Calu3 (cell line): ENCODE results near the gene TMEM267. TPM values are rescaled to one million over a fixed set of nuclear protein-coding genes. Genes with fewer than 3 reads are reported as not detected.

Experiments
- BruUV-seq: library from RNA; stranded (reverse); fragments of 400-500 nt; replicated peaks from 2 replicates; lab custom pipeline; 2021; lab: Mats Ljungman, UMichigan
- CTCF ChIA-PET: fragments of 300-600 bp; sonication (Branson Sonifier 250); formaldehyde crosslinking; loops from one replicate; lab custom pipeline; 2022; ENCODE audit warnings: antibody characterized with exemption; lab: Charles Lee
- DNase-seq: peaks from one replicate; pipeline ENCODE4 v3.0.0; 2022
- H3K27ac Mint-ChIP-seq: one replicate; pipeline ENCODE4 v1.8.0; 2022; ENCODE audit warnings: mixed read lengths; ENCODE audit not compliant: unreplicated experiment
- H3K27me3 Mint-ChIP-seq: one replicate; pipeline ENCODE4 v1.8.0; 2022; ENCODE audit warnings: mixed read lengths; ENCODE audit not compliant: unreplicated experiment
- H3K36me3 Mint-ChIP-seq: one replicate; pipeline ENCODE4 v1.8.0; 2022; ENCODE audit warnings: mild to moderate bottlenecking, moderate library complexity, mixed read lengths; ENCODE audit not compliant: insufficient read depth, unreplicated experiment
- H3K4me1 Mint-ChIP-seq: one replicate; pipeline ENCODE4 v1.8.0; 2022; ENCODE audit warnings: mild to moderate bottlenecking, low read depth, mixed read lengths; ENCODE audit not compliant: unreplicated experiment
- H3K4me3 Mint-ChIP-seq: one replicate; pipeline ENCODE4 v1.8.0; 2022; ENCODE audit warnings: mild to moderate bottlenecking, low read depth, moderate library complexity, mixed read lengths; ENCODE audit not compliant: unreplicated experiment
- H3K9me3 Mint-ChIP-seq: one replicate; pipeline ENCODE4 v1.8.0; 2022; ENCODE audit warnings: low read depth, mixed read lengths; ENCODE audit not compliant: unreplicated experiment
- intact Hi-C: fragments of 100-400 bp; cut with micrococcal nuclease; formaldehyde crosslinking; loops from one replicate; pipeline ENCODE4 v1.10.0; 2022; ENCODE audit not compliant: unreplicated experiment
- total RNA-seq: library from RNA; stranded (reverse); gene quantifications from 2 replicates; pipeline ENCODE4 v1.2.3, GENCODE V29; 2022
- TF ChIP-seq, protein P1 (sequence below): fragments of 200-600 bp; IDR thresholded peaks from one replicate; pipeline ENCODE4 v1.8.0; 2022; ENCODE audit warnings: antibody characterized with exemption; ENCODE audit not compliant: unreplicated experiment

TMEM267 gene
- total RNA-seq, 1 experiment from 2014 or later = 23.4 TPM

DNA sequence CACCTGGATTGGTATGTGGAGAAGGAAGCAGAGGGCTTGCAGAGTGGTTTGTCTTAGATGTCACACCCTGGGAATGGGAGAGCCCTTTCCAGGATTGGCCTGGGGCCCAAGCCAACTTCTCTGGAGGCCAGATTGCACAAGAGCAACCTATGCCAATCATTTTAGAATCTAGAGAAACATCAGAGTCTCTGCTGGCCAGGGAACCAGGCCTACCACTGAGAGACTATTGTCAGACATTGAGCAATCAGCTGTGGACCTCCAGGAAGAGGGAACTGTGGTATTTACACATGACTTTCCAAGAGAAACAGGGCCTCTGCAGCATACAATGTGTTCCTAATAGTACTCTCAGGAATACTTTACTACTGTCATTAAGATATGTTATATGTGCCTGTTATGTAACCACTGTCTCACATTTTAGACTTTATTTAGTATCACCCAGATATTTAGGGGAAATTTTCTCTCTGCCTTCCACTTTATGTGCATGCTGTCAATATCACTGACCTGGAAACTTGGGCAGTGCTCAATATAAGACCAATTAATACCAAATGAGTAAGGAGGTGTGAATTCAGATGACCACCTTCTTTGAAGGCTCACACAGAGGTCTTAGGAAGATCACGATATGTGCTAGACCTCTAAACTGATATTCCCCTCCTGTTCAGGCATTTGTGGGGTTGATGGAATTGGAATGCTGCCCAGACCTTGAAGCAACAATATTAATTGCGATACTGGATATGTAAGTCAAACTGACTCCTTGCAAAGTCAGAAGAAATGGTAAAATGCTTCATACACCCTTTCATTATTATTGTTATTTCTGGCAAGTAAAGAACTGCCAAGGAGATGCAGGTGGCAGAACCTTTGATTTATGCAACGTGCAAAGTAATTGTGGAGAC, 50.9 kb downstream of the TMEM267 start:
- Mint-ChIP-seq H3K36me3 (peaks cover 8% of the 10 kb centered on the region), H3K27ac (peak overlapping the region; percentile 82), H3K9me3 (no peaks in the 10 kb centered on the region), H3K27me3 (no peaks in the 10 kb centered on the region), H3K4me1 (peaks cover 48% of the 10 kb centered on the region), H3K4me3 (no peak overlapping the region)
- peak; percentile 76 for DNase-seq
- TF ChIP-seq, protein P1, sequence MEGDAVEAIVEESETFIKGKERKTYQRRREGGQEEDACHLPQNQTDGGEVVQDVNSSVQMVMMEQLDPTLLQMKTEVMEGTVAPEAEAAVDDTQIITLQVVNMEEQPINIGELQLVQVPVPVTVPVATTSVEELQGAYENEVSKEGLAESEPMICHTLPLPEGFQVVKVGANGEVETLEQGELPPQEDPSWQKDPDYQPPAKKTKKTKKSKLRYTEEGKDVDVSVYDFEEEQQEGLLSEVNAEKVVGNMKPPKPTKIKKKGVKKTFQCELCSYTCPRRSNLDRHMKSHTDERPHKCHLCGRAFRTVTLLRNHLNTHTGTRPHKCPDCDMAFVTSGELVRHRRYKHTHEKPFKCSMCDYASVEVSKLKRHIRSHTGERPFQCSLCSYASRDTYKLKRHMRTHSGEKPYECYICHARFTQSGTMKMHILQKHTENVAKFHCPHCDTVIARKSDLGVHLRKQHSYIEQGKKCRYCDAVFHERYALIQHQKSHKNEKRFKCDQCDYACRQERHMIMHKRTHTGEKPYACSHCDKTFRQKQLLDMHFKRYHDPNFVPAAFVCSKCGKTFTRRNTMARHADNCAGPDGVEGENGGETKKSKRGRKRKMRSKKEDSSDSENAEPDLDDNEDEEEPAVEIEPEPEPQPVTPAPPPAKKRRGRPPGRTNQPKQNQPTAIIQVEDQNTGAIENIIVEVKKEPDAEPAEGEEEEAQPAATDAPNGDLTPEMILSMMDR = no peak
- intact Hi-C loops = loop anchor here (5.0 kb wide), 1 partner anchor 50 kb away; the partner anchor contains the start of gene TMEM267
- BruUV-seq = no TSS peak
- CTCF ChIA-PET = interaction anchor here (1.0 to 1.1 kb wide), 3 partner anchors 11 to 53 kb away, joined by 3 to 4 read pairs (median 4); no protein-coding TSS in a partner anchor

DNA sequence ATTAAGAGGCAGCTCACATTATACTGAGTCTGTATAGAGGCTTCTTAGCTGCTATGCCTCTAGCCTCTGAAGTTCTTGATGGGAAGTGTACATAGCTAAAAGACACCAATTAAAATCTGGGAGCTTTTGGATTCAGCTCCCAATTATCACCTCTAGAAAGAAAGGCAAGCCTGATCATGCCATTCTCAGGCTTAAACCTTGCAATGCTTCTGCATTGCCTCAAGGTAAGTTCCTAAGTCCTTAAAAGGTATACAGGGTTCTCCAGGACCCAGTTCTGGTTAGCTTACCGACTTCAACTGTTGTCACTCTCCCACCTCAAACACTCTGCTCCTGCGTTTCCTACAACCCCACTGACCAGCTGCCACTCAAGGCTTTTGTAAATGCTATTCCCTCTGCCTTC, 54.0 kb downstream of the TMEM267 start:
- BruUV-seq = no TSS peak
- CTCF ChIA-PET = interaction anchor here (1.1 kb wide), 1 partner anchor 43 kb away, joined by 3 read pairs; no protein-coding TSS in a partner anchor
- peaks cover 8% of the 10 kb centered on the region for H3K36me3 Mint-ChIP-seq
- intact Hi-C loops = loop anchor here (5.0 kb wide), 1 partner anchor 53 kb away; the partner anchor contains the start of gene TMEM267
- no peak overlapping the region for H3K27ac Mint-ChIP-seq
- TF ChIP-seq, protein P1 = no peak
- H3K4me1 Mint-ChIP-seq = peaks cover 58% of the 10 kb centered on the region
- no peaks in the 10 kb centered on the region for H3K9me3 Mint-ChIP-seq
- DNase-seq = no peak
- no peaks in the 10 kb centered on the region for H3K27me3 Mint-ChIP-seq
- H3K4me3 Mint-ChIP-seq = no peak overlapping the region

DNA sequence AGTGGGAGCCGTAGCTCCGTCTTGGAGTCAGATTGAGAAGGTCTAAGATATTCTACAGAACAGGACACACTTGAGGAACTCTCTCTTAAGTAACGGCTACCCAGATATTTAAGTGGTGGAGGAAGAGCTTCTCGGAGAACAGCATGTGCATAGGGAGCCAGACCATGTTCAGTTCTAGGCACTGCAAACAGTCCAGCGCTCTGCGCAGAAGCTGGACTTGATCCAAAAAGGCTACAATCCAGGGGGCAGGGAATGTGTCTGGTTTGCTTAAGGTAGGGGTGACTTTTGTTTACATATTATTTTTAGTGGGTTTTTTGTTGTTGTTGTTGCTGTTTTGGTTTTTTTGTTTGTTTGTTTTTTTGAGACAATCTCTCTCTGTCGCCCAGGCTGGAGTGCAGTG, 54.6 kb downstream of the TMEM267 start:
- Mint-ChIP-seq H3K9me3 (no peaks in the 10 kb centered on the region), H3K4me3 (no peak overlapping the region), H3K4me1 (peaks cover 57% of the 10 kb centered on the region), H3K27ac (no peak overlapping the region), H3K27me3 (no peaks in the 10 kb centered on the region), H3K36me3 (peaks cover 8% of the 10 kb centered on the region)
- TF ChIP-seq, protein P1 = no peak
- DNase-seq = no peak
- BruUV-seq = no TSS peak
- intact Hi-C loops = no loop called here
- CTCF ChIA-PET = no interaction called here

DNA sequence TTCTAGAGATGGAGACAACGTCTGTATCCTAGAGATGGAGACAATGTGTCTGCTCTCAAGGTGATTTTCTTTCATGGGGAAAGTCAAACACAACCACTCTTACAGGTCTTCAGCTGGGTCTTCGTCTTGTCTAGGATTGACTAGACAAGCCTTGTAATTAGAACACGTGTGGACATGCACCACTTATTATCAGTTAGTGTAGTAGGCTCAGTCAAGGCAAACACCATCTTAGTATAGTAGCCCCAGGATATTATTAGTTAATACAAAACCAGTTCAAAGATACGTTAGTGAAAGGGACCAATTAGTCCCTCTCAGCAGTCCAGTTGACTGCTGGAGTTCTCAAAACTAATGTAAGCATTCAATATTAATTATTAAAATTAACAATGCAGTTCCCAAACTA, 56.4 kb downstream of the TMEM267 start:
- no peak overlapping the region for H3K27ac Mint-ChIP-seq
- H3K27me3 Mint-ChIP-seq = no peaks in the 10 kb centered on the region
- no peak for DNase-seq
- CTCF ChIA-PET = no interaction called here
- intact Hi-C loops = loop anchor here (2.0 kb wide), 1 partner anchor 17 kb away; no protein-coding TSS in a partner anchor
- H3K9me3 Mint-ChIP-seq = no peaks in the 10 kb centered on the region
- H3K4me1 Mint-ChIP-seq = peaks cover 49% of the 10 kb centered on the region
- peaks cover 3% of the 10 kb centered on the region for H3K36me3 Mint-ChIP-seq
- BruUV-seq = no TSS peak
- TF ChIP-seq, protein P1 = no peak
- H3K4me3 Mint-ChIP-seq = no peak overlapping the region
